HG02852 (cell line): ENCODE data around the gene KIT.

Experiments
- ATAC-seq: cut with Tn5 transposase; IDR thresholded peaks from one replicate; pipeline ENCODE4 v1.9.1; 2021; ENCODE audit warnings: mild to moderate bottlenecking, moderate library complexity; ENCODE audit not compliant: unreplicated experiment

The KIT gene

DNA sequence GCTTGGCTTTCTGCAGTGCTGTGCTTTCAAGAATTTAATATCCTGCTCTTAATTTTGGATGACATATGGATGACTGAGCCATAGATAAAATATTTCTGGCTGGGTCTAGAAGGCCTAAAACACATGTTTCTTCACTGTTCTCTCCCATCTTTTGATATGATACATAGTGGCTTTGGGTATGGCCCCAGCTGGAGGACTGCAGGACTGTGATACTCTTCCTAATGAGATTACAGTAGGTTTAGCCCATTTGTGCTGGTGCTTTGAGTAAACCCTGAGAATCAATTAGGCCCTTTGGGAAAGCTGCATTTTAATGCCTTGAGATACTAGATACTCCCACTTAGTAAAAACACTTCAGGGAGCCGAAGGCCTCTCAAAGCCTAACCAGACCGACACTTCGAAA is 38.0 kb downstream of the KIT start:
- ATAC-seq: no peak

DNA sequence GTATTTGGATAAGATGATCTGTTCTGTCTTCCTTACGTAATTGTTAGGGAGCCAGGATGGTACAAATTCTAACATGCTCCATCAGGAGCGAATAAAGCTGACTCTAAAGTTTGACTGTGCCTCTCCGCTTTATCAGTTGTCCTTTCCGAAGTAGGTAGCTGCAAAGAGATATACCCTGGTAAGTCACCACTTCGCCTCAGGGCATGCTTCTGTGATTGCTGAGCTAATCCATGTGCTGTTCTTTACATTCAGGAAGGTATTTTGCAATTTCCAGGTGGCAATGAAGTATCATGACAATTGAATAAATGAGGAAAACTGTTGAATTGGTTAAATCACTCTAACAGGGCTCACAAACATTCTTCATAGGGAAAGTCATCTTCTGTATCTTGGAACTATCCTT is 38.9 kb downstream of the KIT start:
- no peak for ATAC-seq

DNA sequence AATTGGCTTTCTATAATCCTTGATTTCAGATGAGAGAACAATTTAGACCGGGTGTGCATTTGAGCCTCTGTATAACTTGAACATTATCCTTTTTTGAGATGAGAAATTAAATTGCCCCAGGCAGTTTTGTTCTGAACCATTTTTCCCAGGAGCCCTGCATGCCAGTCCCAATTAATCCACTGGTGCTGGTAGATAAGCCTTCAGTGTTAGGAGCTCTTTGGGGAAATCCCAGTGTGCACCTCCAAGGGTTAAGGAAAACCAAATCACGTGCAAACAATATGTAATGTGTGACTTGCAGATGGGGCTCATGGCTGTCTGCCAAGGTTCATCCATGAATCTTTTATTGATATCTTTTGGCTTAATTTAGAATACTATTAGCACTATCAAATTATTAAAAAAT is 43.2 kb downstream of the KIT start:
- ATAC-seq: no peak

DNA sequence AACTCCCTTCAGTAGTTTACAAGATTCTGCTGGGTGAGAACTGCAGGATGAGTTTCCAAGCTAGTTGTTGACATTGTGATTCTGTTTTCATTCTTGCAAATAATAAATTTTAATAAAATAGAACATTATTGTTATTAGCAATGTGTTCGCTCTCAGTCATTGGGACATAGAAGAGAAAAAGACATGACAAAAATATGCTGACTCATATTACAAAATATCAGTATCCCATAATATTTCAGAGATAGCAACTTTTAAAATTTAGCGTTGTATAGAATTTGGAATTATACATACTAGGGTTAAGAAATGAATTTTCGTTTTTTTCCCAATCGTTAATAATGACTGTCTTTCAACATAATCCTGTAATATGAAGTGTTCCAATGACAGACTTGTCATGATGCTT is 45.4 kb downstream of the KIT start:
- ATAC-seq: no peak

DNA sequence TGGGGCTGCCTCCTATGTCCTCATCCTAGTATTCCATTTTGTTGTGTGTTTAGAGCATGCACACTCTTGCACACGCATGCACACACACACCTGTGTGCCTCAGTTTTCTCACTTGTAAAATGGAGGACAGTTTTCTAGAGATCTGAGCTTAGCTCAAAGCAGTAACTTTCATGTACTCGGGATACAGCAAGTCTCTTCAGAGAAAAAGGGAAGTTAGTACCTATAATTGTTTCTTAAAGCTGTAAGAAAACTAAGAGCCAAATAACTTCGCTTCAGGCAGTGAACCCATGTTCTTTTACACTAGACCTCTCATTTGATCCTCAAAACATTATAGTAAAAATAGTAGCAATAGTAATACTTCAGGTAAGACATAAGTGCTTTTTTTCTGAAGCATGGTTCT is 49.6 kb downstream of the KIT start:
- ATAC-seq: no peak

DNA sequence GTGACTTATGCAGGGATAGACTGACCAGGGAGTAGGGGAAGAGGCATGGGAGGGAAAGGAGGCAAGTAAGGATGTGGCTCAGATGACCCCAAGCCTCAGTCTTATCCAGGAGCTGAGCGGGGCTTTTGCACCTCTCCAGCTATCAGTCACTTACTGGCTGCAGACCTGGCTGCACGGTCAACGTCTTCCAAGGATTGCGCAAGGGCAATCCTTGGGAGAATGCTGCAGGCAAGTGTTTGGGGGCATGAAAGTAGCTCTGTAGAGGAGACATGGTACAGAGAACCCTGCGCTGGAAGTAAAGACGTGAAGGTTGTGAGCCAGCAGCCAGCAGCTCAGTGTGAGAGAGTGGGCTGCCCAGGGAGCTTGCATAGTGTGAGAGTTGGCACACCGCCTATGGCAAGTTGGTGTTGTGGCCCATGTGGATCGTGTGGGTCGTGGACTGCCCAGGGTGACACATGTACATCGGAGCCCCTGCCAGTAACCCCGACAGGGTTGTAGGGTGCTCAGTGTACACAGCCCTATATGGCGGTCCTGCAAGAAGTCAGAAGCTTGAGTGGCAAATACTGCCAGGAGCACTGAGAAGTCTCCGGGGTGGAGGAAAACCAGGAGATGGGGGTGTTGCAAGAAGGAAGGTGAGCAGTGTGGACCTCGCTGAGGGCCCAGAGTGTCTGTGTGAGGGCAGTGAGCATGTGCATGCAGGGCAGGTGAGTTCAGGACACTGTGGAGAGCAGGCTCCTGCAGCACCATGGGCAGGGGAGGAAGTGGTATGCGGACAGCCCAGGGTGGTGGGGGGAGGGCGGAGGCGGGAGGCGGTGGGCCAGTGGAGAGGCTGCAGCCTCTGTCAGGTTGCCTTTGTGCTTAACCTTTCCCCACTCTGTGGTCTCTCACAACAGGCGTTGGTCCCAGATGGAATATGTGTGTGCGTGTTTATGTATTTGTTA is 50.9 kb downstream of the KIT start:
- no peak for ATAC-seq

DNA sequence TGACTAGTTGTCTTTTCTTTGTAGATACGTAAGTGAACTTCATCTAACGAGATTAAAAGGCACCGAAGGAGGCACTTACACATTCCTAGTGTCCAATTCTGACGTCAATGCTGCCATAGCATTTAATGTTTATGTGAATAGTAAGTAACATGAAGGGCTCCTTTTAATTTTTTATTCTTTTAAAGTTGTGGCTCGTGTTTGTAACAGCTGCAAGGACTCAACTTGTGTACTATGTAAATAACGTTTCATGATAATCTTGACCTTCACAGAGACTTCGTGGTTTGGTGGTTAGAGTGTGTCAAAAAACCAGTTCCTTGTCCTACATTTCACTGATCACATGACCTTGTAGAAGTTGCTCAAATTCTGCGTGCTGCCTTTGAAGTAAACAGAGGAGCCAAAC is 51.6 kb downstream of the KIT start:
- no peak for ATAC-seq

DNA sequence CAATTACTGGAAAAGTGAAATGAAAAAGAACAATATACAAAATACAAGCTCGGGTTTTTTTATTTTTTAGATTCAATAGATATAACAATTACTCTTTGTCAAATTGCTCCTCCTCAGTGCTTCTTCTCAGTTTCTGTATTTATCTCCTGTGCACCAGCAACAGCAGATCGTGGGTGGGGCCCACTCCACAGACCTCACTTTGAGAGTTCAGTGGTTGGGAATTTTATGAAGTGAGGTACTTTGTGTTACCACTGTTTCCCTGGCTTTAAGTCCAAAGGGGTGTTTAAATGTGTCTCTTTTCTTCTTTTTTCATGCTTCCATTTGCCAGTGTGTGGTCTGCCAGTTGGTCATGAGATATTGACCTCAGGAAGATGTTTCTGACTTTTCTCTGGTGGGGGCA is 54.4 kb downstream of the KIT start:
- ATAC-seq: no peak

DNA sequence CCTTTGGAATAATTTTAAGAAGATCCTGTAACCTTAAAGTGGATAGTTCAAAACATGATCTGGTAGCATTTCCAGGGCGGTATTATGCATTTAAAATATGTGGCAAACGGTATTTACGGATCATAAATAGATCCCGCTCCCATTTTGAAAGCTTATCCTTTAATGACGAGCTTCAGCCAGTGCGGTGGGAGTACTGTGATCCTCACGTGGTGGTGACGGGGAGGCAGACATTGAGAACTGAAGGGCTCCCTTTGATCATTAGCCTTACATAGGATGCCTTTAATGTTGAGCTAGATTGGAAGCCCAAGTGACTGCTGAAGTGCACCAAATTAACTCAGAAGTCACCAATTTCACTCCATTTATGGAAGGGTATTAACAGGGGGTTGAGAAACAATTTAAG is 56.9 kb downstream of the KIT start:
- ATAC-seq: no peak

DNA sequence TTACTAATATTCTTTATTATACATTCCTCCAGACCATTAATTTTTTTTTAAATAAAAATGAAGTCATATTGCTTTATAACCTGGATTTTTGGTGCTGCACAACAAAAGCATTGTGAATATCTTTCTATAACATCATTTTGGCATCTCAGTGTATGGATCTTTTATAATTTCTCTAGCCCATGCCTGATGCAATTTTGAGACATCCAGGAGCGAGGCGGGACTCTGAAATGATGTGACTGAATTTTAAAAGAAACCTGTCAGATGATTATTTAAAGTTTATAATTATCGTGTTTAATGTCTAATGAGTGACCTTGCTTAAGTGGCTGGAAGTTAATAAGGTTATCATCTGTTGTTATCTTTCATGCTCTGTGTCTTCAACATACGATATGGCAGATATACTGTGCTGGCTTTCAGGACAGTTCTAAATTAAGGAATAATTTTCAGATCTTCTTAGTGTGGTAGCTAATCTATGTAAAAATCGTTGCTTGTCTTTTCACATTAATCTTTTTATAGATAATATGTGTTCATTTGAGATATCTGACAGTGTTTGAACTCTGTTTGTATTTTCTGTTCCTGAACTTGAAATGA is 58.8 kb downstream of the KIT start:
- ATAC-seq: no peak

DNA sequence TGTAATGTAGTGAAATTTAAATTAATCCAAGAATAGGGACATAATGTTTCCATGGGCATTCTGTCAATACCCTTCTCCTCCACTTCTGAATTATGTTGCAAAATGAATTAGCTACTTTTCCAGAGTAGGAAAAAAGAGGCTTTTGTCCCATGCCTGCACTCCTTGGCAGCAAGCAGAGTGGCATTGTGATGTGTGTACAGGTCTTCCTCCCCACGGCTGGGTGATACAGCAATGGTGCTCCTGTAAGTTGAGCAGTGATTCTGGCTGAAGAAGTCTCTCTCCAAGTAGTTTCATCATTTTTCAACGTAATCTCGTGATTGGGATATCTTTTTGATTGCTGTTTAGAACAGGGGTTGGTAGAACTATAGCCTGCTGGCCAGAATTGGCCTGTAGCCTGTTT is 59.9 kb downstream of the KIT start:
- no peak for ATAC-seq

DNA sequence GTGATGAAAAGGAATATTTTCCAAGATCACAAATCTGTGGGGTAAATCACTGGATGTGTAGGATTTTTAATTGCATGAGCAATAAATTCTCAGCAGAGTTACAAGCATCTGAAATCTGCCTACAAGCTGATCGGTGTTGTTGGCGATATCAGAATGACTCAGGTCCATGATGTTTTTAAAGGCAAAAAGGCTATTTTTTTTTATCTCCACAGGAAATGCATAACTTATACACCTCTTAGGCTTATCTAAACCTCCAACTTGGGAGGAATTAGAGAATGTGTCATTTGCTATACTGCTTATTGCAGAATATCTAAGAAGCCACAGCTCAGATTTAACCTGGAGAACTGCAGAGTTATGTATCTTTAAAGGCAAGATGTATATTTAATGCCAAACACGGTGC is 61.6 kb downstream of the KIT start:
- ATAC-seq: no peak

DNA sequence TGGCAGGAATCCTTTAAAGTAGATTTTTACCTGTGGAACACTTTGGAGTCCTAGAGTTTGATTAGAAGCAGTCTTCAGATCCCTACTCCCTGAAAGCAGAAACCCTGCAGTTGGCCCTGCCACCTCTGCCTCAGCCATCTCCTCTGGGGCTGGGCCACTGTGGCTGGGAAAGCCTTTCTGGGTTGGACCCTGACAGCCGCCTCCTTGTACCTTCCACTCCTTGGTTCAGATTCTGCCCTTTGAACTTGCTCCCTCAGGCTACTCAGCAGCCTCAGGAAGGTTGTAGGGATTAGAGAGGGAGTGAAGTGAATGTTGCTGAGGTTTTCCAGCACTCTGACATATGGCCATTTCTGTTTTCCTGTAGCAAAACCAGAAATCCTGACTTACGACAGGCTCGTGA is 65.5 kb downstream of the KIT start:
- ATAC-seq: no peak

DNA sequence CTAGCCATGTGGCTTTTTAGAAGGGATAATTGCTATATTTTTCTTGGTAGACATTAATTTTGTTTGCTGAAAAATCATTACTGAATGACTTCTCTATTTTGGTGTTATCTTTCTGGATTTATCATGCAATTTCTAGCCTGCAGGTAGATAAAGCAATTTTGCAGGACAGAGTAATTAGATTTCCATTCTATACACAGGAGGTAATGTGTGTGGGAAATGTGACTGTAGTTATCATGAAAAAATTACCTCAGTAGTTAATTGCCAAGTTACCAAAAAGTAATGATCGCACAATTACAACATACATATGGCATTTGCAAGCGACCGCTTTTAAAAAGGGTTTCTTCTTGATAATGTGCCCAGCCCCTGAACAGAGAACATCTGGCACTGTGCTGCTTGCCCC is 66.1 kb downstream of the KIT start:
- ATAC-seq: no peak

DNA sequence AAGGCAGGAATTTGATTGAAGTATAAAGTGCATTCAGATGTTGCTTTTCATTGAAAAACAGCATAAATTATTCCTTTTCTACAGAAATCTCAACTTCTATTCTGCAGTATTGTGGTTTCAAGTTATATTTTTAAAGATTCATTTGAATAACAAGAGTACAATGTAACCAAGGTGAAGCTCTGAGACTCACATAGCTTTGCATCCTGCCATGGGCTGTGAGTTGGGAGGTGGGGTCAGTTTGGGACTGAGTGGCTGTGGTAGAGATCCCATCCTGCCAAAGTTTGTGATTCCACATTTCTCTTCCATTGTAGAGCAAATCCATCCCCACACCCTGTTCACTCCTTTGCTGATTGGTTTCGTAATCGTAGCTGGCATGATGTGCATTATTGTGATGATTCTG is 69.2 kb downstream of the KIT start:
- ATAC-seq: peak; percentile 44

DNA sequence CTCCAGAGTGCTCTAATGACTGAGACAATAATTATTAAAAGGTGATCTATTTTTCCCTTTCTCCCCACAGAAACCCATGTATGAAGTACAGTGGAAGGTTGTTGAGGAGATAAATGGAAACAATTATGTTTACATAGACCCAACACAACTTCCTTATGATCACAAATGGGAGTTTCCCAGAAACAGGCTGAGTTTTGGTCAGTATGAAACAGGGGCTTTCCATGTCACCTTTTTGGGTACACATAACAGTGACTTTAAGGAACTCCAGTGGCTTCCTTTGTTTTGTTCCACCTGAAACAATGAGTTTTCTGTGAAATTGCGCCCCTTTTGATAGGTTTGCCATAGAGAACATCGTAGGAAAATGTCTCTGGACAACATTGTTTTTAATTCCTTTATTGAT is 69.6 kb downstream of the KIT start:
- ATAC-seq: peak; percentile 74

DNA sequence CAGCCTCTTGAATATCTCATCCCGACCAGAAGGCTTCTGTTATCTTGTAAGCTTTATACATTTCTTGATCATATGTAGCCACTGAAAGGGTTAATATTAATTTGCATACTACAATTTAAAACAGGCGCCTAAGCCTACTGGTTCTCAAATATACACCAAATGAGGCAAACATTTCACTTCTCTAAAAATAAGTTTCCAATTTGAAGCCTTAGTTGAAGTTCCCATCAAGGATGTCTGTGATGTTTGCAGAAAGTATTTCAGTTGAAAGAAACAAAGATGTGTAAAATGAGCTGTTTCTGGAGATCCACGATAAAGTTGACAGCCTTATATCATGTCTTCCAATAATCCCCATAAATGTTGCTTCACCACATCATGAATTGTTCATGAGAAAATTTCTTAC is 70.6 kb downstream of the KIT start:
- ATAC-seq: no peak

DNA sequence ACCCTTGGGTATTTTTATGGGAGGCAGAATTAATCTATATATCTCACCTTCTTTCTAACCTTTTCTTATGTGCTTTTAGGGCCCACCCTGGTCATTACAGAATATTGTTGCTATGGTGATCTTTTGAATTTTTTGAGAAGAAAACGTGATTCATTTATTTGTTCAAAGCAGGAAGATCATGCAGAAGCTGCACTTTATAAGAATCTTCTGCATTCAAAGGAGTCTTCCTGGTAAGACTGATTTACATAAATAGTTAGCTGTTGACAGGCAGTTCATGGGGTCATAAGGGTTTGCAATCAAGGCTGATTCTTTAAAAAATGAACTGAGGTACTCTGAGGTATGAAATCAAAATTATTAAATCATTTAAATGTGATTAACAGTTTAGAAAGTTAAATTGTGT is 71.5 kb downstream of the KIT start:
- no peak for ATAC-seq

DNA sequence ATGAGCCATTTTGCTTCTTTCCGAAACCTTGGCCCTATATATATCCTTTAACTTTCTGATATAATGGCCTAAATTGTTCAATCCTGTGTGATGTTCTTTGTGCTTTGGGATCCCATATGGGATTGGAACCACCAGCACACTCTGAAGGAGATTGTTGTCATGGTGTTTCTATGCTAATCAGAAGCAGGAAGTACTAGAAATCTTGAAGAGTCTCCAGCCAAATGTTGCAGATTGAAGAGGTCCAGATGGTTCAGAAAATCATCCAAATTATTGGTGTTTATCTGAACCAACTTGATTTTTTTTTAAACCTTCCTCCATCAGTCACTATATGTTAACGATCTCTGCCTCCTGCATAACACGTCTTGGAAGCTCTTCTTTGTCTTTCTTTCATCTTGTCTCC is 72.8 kb downstream of the KIT start:
- ATAC-seq: no peak

DNA sequence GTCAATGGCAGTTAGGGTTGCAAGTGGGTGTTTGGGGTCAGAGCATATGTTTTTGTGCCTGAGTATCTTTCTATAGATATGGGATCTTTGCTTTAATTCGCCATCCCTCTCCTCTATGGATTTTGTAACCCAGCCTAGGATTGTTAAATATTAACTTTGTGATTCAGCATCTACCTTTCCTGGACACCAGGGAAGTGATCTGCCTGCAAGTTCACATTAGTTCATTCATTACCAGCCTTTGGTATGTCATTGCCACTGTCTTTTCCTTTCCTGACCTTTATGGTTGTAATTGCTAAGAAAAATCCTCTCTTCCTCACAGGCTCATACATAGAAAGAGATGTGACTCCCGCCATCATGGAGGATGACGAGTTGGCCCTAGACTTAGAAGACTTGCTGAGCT is 73.8 kb downstream of the KIT start:
- no peak for ATAC-seq

DNA sequence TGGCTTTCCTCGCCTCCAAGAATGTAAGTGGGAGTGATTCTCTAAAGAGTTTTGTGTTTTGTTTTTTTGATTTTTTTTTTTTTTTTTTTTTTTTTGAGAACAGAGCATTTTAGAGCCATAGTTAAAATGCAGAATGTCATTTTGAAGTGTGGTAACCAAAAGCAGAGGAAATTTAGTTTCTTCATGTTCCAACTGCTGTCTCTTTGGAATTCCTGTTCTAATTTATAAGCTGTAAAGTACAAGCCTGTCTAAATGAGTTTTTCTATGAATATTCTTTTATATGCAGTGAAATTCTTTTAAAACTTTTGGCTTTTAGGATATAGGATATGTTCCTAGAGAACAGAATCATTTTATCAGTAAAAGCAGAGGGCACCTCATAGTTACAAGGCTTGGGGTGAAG is 74.2 kb downstream of the KIT start:
- ATAC-seq: no peak

DNA sequence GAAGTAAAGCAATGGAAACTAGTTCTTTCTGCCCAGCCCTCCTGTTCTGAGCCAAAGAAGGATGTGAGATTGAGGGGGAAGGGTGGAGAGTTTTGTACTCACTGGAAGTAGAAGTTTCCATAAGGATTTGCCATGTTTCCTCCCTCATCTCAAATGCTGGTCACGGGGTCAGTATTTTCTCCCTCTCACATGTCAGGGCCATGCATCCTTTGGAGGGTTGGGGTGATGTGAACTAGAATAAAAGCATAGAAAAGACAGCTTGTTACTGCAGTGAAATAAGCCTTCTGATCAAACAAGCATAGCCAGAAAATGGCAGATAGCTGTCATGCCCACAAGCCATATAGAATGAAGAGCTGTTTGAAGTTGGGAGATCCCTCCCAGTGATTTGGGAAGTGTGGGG is 79.7 kb downstream of the KIT start:
- no peak for ATAC-seq

DNA sequence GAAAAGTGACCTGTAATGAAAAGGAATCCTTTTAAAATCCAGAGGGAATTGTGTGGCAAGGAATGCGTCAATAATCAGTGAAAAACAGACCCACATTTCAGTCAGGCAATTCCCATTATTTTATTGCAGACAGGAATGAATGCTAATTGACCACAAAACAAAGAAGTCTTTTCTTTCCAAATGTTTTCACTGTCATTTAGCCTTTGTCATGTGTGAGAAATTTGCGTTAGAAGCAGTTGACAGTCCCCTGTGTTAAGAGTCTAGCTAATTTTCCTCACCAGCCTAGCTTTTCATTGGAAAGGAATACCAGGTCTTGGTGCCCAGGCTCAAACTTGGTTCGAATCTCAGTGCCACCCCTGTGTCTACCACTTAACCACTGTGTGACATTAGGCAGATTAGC is 83.4 kb downstream of the KIT start:
- ATAC-seq: no peak
